ENCODE results near the gene ASTN2.

DNA sequence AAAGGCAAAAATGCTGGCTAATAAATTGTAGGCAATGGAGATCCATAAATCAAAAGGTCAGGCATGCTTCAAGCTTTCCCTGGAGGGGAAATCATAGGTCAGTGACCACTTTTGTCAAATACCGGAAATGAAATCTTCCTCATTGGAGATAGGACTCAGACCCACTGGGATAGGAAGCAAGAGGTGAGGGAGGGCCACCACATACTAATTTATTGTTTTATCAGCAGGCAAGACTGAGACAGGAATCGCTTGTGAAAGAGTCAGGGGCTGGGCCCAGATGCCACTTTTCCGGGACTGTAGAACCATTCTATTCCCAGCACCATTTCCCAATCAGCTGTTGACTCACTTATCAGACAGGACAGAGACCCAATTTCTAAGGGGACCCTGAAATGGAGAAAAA is 984.0 kb downstream of the ASTN2 start:
- TF ChIP-seq POLR2A (IDR thresholded peaks at IDR 0.05) (no peak), POLR2AphosphoS5 (IDR thresholded peaks at IDR 0.05) (no peak), EP300 (IDR thresholded peaks at IDR 0.05) (no peak)
- TF ChIP-seq, protein P1, sequence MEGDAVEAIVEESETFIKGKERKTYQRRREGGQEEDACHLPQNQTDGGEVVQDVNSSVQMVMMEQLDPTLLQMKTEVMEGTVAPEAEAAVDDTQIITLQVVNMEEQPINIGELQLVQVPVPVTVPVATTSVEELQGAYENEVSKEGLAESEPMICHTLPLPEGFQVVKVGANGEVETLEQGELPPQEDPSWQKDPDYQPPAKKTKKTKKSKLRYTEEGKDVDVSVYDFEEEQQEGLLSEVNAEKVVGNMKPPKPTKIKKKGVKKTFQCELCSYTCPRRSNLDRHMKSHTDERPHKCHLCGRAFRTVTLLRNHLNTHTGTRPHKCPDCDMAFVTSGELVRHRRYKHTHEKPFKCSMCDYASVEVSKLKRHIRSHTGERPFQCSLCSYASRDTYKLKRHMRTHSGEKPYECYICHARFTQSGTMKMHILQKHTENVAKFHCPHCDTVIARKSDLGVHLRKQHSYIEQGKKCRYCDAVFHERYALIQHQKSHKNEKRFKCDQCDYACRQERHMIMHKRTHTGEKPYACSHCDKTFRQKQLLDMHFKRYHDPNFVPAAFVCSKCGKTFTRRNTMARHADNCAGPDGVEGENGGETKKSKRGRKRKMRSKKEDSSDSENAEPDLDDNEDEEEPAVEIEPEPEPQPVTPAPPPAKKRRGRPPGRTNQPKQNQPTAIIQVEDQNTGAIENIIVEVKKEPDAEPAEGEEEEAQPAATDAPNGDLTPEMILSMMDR (IDR thresholded peaks at IDR 0.05) = no peak
